DMS 273 (cell line): ENCODE data around the gene SMARCAD1.
A peak's percentile ranks its signal among the peaks of the same experiment; 100 is the strongest.
"Not testable (repeated sequence)": the region's sequence is repeated elsewhere in the genome, so short reads cannot be mapped to it uniquely, and the experiment has no call there.

Source experiments
- DNase-seq: peaks from one replicate; lab custom pipeline; 2025; ENCODE audit not compliant: unreplicated experiment; lab: John Stamatoyannopoulos, UW

The SMARCAD1 gene

DNA sequence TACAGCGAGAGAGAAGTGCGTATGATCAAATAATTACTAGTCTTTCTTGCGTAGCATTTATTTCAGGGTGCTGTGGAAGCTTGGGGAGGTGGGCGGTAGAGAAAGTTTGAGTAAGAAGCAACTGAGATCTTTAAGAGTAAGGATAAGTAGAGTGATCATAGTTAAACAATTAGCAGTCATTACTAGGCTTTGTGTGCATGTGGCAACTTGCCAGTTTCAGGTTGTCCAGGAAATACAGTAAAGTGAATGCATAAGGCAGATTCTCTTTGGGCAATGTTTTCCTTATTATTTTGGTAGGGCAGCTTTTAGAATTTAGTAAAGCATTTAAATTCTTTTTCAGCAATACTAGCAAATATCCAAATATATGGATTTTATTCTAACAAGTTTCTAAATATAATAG, 78.0 kb downstream of the SMARCAD1 start:
- no peak for DNase-seq

DNA sequence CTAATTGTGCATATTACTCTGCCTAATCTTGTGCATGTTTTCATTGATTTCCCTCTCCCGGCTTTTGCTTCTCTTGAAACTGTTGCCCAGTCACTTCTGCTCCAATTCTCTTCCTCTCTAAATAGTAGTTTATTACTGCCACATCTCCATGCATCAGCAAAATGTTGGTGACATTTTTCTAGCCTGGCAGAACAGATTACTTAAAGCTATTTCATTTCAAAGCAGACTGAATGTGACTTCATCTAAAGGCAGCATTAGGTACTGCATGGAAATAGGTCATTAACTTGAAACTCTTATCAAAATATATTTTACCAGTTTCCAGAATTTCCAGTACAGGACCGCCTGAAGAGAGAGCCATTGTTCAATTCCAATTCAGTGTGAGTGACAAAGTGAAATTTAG, 82.6 kb downstream of the SMARCAD1 start:
- DNase-seq, result peak; percentile 3

DNA sequence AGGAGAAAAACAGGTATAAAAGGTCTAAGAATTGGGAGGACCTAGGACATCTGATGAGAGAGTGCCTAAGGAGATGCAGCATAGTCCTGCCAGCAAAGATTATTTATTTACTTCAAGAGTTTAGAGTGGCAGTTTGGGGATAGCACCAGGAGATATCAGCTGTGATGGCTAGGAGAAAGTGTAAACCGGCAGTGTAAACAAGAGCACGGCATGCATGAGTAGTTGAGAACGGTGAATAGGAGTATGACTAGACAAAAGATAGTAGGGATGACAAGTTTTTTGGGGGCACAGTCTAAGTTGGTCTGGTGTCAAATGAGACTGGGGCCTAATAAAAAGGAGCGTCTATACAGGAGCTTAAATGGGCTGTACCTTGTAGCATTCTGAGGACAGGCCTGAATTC, 86.3 kb downstream of the SMARCAD1 start:
- not testable (repeated sequence) for DNase-seq

DNA sequence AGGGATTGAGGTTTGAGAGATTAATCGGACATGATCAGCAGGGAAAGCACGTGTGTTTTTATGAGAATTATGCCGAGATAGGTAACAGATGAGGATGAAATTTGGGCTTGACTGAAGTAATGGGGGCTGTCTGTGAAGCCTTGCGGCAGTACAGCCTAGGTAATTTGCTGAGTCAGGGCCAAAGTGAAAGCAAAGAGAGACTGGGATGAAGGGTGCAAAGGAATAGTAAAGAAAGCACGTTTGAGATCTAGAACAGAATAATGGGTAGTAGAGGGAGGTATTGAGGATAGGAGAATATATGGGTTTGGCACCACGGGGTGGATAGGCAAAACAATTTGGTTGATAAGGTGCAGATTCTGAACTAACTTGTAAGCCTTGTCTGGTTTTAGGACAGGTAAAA, 87.8 kb downstream of the SMARCAD1 start:
- not testable (repeated sequence) for DNase-seq

DNA sequence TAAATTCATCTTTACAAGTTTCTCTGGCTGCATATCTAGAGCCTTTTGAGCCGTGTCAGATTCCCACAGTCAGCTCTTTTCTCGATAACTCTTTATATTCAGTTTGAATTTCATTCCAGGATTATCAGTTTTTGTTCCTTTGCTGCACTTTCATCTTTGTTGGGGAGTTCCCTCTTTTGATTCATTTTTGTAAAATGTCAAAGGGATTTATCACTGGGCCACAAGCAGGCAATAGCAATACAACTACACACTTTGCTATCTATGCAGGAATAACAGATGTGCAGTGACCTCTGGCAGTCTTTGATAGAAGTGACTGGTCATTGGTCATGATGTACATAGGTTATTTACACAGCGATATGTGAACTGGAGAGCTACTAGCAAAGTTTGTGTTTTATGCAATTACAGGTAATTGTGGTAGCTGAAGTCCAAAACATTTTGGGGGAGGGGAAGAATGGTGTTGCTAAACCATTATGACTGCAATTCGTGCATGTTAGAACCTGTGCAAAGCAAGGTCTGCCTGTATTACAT, 91.1 kb downstream of the SMARCAD1 start:
- no peak for DNase-seq

DNA sequence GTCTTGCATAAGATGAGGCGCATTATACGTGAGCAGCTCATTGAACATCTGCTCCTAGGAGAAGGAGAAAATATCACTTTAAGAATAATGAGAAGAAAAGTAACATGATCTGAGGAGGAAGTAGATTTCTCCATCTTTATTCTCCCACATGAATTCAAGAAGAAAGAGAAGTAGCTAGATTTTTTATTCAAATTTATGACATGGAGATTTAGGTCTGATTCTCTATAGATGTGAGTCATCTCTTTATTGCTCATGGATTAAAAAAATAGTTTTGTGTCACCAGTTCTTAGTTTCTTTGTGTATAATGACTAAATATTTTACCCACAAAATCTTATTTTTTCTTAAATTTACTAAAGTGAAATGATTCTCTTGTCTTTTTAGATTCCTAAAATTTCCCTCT, 94.5 kb downstream of the SMARCAD1 start:
- DNase-seq, result peak; percentile 13

DNA sequence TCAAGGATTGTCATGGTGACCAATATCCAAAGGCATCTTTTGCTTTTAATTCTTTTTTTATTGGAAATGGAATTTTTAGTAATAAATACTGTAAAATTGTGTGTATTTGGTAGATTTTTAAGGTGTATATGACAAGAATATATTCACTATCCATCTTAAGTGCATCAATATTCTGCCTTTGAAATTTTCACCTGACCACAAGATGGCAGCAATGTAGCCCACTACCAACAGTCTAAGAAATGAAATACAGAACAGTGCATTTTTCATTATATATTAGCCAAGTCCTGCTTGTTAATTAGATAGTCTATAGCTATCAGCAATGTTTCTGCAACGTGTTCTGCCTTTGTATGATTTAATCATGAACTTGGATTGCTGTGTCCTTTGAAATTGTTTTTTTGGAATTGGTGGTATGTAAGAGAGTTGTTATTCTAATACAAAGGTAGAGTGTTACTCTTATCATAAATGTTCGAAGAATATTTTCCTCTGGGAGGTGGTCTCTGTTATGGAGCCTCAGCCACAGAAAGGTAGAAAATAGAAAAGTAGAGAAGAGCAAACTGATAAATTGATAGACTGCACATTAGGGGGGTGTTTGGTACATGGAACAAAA, 96.8 kb downstream of the SMARCAD1 start:
- DNase-seq, result peak; percentile 63

DNA sequence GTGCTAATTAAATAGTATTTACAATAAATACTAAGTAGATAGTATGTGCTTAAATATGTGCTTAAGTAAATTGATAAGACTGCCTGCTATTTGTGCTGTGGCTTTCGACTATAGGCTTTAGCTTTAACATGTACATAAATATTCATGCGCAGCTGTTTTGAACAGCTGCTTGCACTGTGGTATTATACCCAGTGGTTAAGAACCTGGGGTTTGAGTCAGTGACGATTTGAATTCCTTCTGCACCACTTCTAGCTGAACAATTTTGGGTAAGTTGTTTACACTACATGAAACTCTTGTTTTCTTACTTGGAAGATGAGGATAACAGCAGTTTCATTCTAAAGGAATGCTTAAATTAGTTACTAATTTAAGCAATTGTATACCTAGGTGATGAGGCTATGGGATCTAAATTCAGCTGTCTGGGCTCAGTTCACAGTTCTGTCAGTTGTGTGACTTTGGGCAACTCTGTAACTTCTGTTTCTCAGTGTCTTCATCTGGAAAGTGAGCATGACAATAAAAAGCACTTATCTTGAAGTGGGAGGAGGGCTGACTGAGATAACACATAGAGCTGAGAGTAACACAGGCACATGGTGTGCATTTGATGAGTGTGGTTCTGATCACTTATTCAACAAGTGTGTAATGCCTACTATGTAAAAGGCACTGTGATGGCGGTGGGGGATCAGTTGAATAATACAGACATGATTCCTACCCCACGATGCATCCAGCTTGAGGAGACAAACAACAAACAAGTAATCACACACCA, 98.0 kb downstream of the SMARCAD1 start:
- peak; percentile 85 for DNase-seq

DNA sequence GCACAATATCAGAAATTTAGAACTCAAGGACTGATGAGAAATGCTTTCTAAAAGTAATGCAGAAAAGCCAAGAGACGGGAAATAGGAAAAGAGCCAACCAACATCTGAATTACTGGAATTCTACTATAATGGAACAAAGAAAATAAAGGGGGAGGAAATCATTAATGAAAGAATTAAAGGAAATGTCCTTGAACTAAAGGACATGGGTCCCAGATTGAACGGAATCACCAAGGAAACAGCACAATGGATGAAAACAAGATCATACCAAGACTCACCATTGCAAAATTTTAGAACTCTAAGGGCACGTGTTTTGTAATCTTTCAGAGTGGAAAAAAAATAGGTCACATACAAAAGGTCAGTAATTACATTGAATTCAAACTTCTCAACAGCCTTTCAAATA, 99.0 kb downstream of the SMARCAD1 start:
- DNase-seq, result no peak

DNA sequence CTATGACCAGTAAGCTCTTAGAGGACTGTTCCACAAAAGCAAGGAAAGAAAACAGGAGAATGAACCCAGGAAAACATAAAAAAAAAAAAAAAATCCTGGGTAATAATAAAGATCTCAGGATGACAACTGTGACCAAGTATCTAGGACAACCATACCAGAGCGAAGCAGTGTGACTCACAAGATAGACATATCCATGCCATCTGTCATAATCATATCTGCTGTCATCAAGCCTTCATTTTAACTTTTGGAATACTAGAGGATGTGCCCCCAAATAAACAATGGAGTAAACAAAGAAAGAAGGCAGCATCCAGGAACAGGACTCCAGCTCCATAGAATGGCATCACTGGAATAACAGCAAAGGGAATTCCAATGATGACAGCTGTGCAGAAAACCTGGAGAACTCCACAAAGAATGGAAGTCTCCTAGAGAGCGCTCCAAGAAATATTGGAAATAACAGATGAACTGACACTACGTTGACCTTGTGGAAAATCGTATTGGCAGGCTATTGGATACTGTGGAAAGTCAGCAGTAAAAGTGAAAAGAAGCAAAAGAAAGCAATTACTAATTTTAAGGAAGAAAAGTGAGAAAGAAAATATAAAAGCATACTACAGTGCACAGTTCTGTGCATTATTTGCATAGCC, 99.7 kb downstream of the SMARCAD1 start:
- DNase-seq, result peak; percentile 40

DNA sequence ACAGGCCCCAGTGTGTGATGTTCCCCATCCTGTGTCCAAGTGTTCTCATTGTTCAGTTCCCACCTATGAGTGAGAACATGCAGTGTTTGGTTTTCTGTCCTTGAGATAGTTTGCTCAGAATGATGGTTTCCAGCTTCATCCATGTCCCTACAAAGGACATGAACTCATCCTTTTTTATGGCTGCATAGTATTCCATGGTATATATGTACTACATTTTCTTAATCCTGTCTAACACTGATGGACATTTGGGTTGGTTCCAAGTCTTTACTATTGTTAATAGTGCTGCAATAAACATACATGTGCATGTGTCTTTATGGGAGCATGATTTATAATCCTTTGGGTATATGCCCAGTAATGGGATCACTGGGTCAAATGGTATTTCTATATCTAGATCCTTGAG, 112.3 kb downstream of the SMARCAD1 start:
- not testable (repeated sequence) for DNase-seq

DNA sequence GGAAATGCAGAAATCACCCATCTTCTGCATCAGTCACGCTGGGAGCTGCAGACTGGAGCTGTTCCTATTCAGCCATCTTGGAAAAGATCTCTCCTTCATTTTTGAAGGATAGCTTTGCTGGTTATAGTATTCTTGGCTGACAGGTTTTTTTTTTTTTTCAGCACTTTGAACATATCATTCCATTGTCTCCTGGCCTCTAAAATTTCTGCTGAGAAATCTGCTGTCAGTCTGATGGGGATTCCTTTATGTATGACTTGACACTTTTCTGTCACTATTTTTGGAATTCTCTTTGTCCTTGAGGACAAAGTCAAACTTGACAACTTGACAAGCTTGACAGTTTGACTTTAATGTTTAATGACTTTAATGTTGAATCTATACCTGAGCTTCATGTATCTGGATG, 118.2 kb downstream of the SMARCAD1 start:
- DNase-seq, result peak; percentile 6

DNA sequence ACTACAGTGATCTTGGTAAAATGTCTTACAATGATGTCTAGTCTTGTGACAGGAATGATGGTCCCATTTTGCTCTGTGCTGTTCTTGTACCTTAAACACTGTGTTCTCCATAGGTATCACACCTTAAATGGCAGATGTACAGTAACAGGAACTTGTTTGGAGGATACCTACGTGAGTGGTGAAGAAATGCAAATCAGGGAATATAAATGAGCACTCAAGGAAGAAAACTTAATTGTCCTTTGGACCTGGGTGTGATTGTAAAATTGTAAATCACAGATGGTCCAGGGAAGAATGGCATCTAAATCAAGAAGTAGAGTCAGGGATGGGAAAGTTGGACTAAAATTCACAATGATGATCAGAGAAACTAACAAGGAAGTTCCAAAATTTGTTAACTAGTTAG, 122.3 kb downstream of the SMARCAD1 start:
- no peak for DNase-seq

DNA sequence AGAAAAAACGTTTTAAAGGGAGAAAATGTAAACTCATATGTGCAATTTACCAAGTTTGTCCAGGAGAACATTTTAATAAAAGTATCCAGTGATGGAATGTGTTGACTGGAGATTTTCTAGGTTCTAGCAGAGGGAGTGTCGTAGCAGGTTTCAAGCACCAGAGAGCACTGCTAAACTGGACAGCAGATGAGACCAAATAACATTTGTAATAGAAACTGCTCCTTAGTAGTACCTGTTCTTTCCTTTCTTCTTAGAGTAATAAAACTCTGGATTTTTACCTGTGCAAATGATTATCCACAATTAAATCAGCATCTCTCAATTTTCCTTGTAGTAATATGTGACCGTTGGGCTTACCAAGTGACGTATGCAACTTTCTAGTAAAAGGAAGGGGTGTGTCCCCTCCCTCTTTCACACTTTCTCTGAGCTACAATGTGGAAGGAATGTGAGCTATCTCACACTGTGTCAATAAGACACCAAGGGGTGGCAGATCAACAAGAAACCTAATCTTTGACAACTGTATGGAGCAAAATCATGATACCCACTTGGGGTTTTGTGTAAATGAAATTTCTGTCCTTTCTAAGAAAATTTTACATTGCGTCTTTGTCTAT, 125.4 kb downstream of the SMARCAD1 start:
- DNase-seq, result no peak

DNA sequence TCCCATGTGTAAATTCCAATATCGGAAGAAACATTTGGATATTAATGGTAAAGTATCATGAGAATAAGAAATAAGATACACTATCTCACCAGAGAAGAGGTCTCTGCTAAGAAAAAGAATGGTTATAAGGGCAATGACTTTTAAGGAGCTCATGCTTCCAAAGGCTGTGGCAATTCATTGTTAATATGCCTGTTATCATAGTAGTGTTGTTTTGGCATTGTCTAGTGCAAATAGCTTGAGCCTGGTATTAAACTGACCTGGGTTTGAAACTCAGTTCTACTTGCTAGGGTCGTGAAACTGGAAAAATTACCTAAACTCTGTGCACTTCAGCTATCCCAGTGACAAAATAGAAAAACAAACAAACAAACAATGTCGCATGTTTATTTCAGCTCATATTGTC, 126.2 kb downstream of the SMARCAD1 start:
- DNase-seq, result no peak

DNA sequence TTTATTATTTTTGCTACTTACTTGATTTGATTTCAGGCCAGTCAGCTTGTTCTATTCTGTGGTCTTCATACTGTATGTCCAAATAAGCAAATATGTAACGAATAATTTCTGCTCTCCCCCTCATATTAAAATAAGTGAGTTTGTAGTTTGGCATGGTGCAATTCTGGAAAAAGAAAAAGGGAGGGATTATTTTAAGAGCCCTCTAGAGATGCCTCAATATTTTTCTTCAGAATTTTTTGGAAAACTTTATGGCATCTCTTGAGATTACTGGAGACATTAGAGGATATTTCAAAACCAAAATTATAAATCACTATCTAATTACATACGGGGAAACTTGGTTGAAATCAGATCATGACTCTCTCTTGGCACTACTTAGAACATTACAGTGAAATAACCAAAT, 126.8 kb downstream of the SMARCAD1 start:
- no peak for DNase-seq

DNA sequence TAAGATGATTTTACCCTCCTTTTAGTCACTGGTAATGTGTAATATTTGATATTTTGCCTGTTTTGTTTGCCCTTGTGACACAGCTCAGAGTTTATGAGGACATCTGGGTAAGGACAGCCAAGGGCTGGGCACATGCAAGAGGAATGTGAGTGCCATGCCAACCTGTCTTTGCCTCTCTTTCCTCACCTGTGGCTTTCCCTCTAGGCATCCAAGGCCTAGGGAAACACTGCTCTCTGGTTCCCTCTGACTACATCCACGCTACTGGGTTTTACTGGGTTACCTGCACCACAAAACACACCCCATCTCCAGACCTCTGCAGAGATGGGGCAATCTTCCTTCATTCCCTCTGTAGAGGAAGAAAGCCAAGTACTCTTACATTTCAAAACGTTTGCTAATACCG, 127.3 kb downstream of the SMARCAD1 start:
- no peak for DNase-seq

DNA sequence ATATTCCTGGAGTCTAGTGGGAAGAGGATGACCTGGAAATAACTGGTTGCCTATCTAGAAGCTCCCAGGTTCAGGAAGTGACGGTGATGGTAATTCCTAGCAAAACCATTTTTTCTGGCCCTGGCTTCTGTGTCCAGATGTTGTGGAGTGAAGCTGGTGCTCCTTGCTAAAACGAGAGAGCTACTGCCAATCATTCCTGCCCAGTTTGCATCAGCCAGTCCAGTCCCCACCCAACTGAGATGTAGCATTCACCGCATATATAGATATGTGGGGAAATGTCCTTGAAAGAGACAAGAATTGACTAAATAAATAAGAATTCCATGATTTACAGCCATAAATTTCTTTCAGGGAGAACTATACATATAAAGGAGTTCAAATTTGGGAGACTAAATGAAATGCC, 128.6 kb downstream of the SMARCAD1 start:
- no peak for DNase-seq

DNA sequence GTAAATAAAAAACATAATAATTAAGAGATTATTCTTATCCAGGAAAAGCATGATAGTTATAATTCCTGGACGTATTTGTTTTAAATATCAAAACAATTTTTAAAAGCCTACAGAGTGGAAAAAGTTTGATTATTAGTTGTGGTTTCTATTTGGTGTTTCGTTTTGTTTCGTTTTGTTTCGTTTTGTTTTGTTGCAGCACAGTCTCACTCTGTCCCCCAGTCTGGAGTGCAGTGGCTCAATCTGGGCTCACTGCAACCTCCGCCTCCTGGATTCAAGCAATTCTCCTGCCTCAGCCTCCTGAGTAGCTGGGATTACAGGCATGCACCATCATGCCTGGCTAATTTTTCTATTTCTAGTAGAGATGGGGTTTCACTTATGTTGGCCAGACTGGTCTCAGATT, 129.1 kb downstream of the SMARCAD1 start:
- DNase-seq, result not testable (repeated sequence)

DNA sequence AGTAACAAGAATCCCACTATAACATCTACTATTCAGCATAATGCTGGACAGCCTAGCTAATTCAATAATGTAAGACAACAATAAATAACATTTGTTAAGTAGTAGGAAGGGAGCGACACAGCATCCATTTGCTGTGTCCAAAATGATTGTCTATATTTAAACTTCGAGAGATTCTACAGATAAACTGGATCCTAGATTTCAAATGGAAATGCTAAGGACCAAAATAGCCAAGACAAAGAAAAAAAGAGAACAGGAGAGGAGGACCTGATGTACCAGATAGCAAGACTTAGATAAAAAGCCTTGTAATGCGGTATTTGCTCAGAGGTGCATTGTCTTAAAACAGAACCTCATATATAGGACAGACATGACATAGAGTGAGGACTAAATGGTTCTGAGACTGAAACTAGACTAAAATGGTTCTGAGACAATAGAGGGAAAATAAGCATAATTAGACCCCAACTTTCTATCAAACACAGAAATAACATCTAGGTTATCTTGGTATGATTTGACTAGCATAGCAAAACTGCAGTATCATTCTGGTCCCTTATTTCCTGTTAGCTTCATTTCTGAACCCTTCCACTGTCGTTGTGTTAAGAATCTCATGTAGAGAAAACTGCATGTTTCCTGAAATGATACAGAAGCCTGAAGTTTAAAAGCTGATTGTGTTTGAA, 131.2 kb downstream of the SMARCAD1 start:
- DNase-seq, result no peak

DNA sequence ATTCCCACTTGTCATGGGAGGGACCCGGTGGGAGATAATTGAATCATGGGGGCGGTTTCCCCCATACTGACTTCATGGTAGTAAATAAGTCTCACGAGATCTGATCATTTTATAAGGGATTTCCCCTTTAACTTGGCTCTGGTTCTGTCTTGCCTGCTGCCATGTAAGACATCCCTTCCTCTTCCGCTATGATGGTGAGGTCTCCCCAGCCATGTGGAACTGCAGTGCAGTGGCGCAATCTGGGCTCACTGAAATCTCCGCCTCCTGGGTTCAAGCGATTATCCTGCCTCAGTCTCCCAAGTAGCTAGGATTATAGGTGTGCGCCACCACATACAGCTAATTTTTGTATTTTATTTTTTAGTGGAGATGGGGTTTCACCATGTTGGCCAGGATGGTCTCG, 132.1 kb downstream of the SMARCAD1 start:
- DNase-seq, result no peak
